GM12873 (cell line): Measurements from ENCODE around the gene A2M.

Source experiments
- CTCF ChIP-seq: IDR thresholded peaks from 2 replicates; pipeline ENCODE4 v1.5.1; 2012; ENCODE audit warnings: low read depth, mild to moderate bottlenecking, moderate library complexity, low read length, control low read depth; ENCODE audit not compliant: insufficient read depth; ENCODE audit errors: missing control alignments

A2M gene

GRCh38 chr12:9115731-9116559, at the start of gene A2M:
Gene A2M, minus strand, starts transcription at chr12:9115919. Its CDS starts 70 bp downstream, at chr12:9115849.
- no peak for TF ChIP-seq CTCF

- no peak for TF ChIP-seq CTCF
These were observed 47.7 kb upstream of the A2M start for GRCh38 chr12:9163392-9163791.

DNA sequence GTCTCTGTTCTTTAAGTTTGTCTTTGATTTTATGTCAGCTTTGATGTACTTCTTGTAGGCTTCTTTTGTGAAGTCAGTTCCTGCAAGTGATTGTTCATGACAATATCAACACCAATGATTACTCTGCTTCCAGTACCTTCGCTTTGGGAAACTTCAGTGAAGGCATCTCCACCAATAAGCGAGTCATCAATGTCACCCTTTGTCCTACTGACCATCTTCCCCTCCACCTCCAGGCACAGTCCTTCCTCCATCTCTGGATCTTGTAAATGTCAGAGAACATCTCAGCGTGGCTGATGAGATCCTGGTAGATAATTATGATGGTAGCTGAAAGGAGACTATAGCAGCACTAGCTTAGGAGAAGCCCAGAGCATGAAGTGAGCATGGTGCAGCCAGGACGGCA, 40.4 kb upstream of the A2M start:
- no peak for TF ChIP-seq CTCF

DNA sequence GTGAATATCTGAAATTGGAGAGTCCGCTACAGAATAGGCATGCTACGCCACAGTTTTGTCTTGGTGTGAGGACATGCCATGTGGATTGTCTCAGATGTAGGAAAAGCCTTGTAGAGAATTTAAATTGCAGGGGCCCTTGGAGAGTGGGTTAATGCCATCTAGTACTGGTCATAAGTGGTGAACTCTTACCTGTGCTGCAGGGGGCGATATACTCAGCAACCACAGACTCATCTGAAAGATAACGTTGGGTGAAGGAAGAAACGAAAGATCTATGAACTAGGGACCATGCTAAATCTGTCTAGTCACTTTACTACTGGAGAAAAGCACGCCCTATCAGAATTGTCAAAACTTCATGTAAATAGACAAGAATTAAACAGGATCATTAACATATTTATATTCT, 33.7 kb upstream of the A2M start:
- peak; percentile 28 for TF ChIP-seq CTCF

- no peak for TF ChIP-seq CTCF
These were observed 33.2 kb upstream of the A2M start for GRCh38 chr12:9148926-9149325.

GRCh38 chr12:9147461-9147860, 31.7 kb upstream of the A2M start:
- no peak for TF ChIP-seq CTCF

GRCh38 chr12:9144730-9145106, 29.0 kb upstream of the A2M start:
- no peak for TF ChIP-seq CTCF
